GM12878 (cell line): ENCODE results near the gene MATN3.

ENCODE experiments used
- NBN ChIP-seq: fragments of 450-650 bp; IDR thresholded peaks from 2 replicates; pipeline ENCODE4 v1.6.1; 2016
- PML ChIP-seq: IDR thresholded peaks from 2 replicates; pipeline ENCODE4 v1.6.1; 2012; ENCODE audit warnings: low read length, inconsistent platforms
- POLR2AphosphoS5 ChIP-seq: IDR thresholded peaks from 2 replicates; pipeline ENCODE4 v1.6.1; 2011; ENCODE audit warnings: mild to moderate bottlenecking, low read length, inconsistent platforms
- TF ChIP-seq, protein P1 (sequence below), 3 experiments: IDR thresholded peaks in 2 of 3; conservative IDR thresholded peaks in 1 of 3; 2 replicates each; pipeline ENCODE4 v1.5.1; 2011; ENCODE audit warnings: low read depth in 3 of 3, low read length in 3 of 3, mild to moderate bottlenecking in 3 of 3, control low read depth in 2 of 3, moderate library complexity in 2 of 3, inconsistent platforms in 1 of 3, mixed read lengths in 1 of 3; ENCODE audit not compliant: control insufficient read depth in 2 of 3, insufficient read depth in 1 of 3; ENCODE audit errors: extremely low read depth in 1 of 3

DNA sequence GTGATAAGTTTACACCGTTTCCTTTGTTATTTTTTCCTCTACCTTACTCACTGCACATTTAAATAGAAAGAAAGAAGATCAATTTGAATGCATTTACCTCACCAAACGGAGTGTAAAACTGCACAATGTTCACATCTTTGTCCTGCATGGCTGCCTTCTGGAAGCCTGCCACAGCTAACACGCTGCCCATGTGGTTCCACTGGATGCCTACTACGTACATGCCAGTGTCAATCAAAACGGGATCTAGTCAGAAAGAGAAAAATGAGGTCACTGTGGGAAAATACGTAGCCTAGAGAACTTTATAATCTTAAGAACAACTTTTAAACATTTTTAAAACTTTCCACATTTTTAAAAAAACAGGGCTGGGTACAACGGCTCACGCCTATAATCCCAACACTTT, 39.0 kb downstream of the MATN3 start:
- TF ChIP-seq, protein P1, sequence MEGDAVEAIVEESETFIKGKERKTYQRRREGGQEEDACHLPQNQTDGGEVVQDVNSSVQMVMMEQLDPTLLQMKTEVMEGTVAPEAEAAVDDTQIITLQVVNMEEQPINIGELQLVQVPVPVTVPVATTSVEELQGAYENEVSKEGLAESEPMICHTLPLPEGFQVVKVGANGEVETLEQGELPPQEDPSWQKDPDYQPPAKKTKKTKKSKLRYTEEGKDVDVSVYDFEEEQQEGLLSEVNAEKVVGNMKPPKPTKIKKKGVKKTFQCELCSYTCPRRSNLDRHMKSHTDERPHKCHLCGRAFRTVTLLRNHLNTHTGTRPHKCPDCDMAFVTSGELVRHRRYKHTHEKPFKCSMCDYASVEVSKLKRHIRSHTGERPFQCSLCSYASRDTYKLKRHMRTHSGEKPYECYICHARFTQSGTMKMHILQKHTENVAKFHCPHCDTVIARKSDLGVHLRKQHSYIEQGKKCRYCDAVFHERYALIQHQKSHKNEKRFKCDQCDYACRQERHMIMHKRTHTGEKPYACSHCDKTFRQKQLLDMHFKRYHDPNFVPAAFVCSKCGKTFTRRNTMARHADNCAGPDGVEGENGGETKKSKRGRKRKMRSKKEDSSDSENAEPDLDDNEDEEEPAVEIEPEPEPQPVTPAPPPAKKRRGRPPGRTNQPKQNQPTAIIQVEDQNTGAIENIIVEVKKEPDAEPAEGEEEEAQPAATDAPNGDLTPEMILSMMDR (IDR thresholded peaks at IDR 0.05 in 2 of 3, conservative IDR thresholded peaks at IDR 0.05 in 1 of 3; ENCODE audit: control insufficient read depth in 2 of 3, extremely low read depth in 1 of 3, insufficient read depth in 1 of 3, low read depth in 3 of 3, low read length in 3 of 3): no peak
- TF ChIP-seq PML: no peak
- TF ChIP-seq NBN: no peak
- no peak for TF ChIP-seq POLR2AphosphoS5
